Measurements from ENCODE around the gene RASGRP3.
A peak's percentile ranks its signal among the peaks of the same experiment; 100 is the strongest.

Gene RASGRP3

GRCh38 chr2:33595385-33595784, 118.9 kb downstream of the RASGRP3 start:
- TF ChIP-seq MAX (IDR thresholded peaks at IDR 0.05) = no peak
- TF ChIP-seq TCF12 (IDR thresholded peaks at IDR 0.05; ENCODE audit: low read depth) = no peak
- TF ChIP-seq FOXM1 (IDR thresholded peaks at IDR 0.05; ENCODE audit: borderline replicate concordance, low read depth) = no peak
- no peak for TF ChIP-seq REST (IDR thresholded peaks at IDR 0.05; ENCODE audit: low read depth)
- no peak for TF ChIP-seq CEBPB (IDR thresholded peaks at IDR 0.05)

- TF ChIP-seq MAX (IDR thresholded peaks at IDR 0.05) = no peak
- TF ChIP-seq CREB1 (IDR thresholded peaks at IDR 0.05; ENCODE audit: low read depth) = no peak
- no peak for TF ChIP-seq FOXM1 (IDR thresholded peaks at IDR 0.05; ENCODE audit: borderline replicate concordance, low read depth)
- no peak for TF ChIP-seq TEAD4 (IDR thresholded peaks at IDR 0.05)
- TF ChIP-seq TAF1 (IDR thresholded peaks at IDR 0.05; ENCODE audit: low read depth) = no peak
- TF ChIP-seq NFIC (IDR thresholded peaks at IDR 0.05) = no peak
- TF ChIP-seq USF1 (IDR thresholded peaks at IDR 0.05) = no peak
Measured at GRCh38 chr2:33597026-33597425, 120.6 kb downstream of the RASGRP3 start.

GRCh38 chr2:33598561-33599174, 122.2 kb downstream of the RASGRP3 start:
- TF ChIP-seq TCF12 (IDR thresholded peaks at IDR 0.05; ENCODE audit: low read depth) = no peak
- TF ChIP-seq ZBTB7A (IDR thresholded peaks at IDR 0.05; ENCODE audit: low read depth) = no peak
- TF ChIP-seq EP300 (IDR thresholded peaks at IDR 0.05; ENCODE audit: borderline replicate concordance) = no peak
- 0 out of 2 replicates have a peak, but pooled peaks have one; percentile 34 for TF ChIP-seq MAX (IDR thresholded peaks at IDR 0.05)

GRCh38 chr2:33599175-33599942, 122.9 kb downstream of the RASGRP3 start, which contains the start of gene FAM98A:
FAM98A (minus strand) TSS chr2:33599299; CDS start chr2:33599221, 78 bp downstream.
- TF ChIP-seq CEBPB (IDR thresholded peaks at IDR 0.05) = no peak
- peak; percentile 86 for TF ChIP-seq MAX (IDR thresholded peaks at IDR 0.05)
- TF ChIP-seq EP300 (IDR thresholded peaks at IDR 0.05; ENCODE audit: borderline replicate concordance) = no peak; the same call in 1 of the 2 replicates
- TF ChIP-seq YY1 (IDR thresholded peaks at IDR 0.05; ENCODE audit: low read depth) = peak; percentile 22; the same call in 1 of the 2 replicates
- no peak for TF ChIP-seq ZBTB7A (IDR thresholded peaks at IDR 0.05; ENCODE audit: low read depth)
- TF ChIP-seq FOXM1 (IDR thresholded peaks at IDR 0.05; ENCODE audit: borderline replicate concordance, low read depth) = no peak
- TF ChIP-seq EGR1 (IDR thresholded peaks at IDR 0.05) = no peak
- TF ChIP-seq NFIC (IDR thresholded peaks at IDR 0.05) = no peak
- TF ChIP-seq TAF1 (IDR thresholded peaks at IDR 0.05; ENCODE audit: low read depth) = 0 out of 2 replicates have a peak, but pooled peaks have one; percentile 43
- TF ChIP-seq REST (IDR thresholded peaks at IDR 0.05; ENCODE audit: low read depth) = no peak
- TF ChIP-seq TEAD4 (IDR thresholded peaks at IDR 0.05) = no peak
- TF ChIP-seq RAD21 (IDR thresholded peaks at IDR 0.05; ENCODE audit: low read depth) = no peak
- TF ChIP-seq CREB1 (IDR thresholded peaks at IDR 0.05; ENCODE audit: low read depth) = peak; percentile 35
- TF ChIP-seq USF1 (IDR thresholded peaks at IDR 0.05) = 0 out of 2 replicates have a peak, but pooled peaks have one; percentile 13

GRCh38 chr2:33599943-33600192, 123.4 kb downstream of the RASGRP3 start:
- TF ChIP-seq FOXM1 (IDR thresholded peaks at IDR 0.05; ENCODE audit: borderline replicate concordance, low read depth) (no peak), ZBTB7A (IDR thresholded peaks at IDR 0.05; ENCODE audit: low read depth) (no peak), CREB1 (IDR thresholded peaks at IDR 0.05; ENCODE audit: low read depth) (no peak), NFIC (IDR thresholded peaks at IDR 0.05) (no peak), CEBPB (IDR thresholded peaks at IDR 0.05) (no peak), REST (IDR thresholded peaks at IDR 0.05; ENCODE audit: low read depth) (no peak), TAF1 (IDR thresholded peaks at IDR 0.05; ENCODE audit: low read depth) (no peak), RAD21 (IDR thresholded peaks at IDR 0.05; ENCODE audit: low read depth) (no peak), TCF12 (IDR thresholded peaks at IDR 0.05; ENCODE audit: low read depth) (no peak), EGR1 (IDR thresholded peaks at IDR 0.05) (no peak), YY1 (IDR thresholded peaks at IDR 0.05; ENCODE audit: low read depth) (no peak), MAX (IDR thresholded peaks at IDR 0.05) (no peak), TEAD4 (IDR thresholded peaks at IDR 0.05) (no peak), USF1 (IDR thresholded peaks at IDR 0.05) (no peak), EP300 (IDR thresholded peaks at IDR 0.05; ENCODE audit: borderline replicate concordance) (no peak)

Data from Ishikawa (cell line).